ENCODE results near the gene EFNA4.

Gene EFNA4, protein sequence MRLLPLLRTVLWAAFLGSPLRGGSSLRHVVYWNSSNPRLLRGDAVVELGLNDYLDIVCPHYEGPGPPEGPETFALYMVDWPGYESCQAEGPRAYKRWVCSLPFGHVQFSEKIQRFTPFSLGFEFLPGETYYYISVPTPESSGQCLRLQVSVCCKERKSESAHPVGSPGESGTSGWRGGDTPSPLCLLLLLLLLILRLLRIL

DNA sequence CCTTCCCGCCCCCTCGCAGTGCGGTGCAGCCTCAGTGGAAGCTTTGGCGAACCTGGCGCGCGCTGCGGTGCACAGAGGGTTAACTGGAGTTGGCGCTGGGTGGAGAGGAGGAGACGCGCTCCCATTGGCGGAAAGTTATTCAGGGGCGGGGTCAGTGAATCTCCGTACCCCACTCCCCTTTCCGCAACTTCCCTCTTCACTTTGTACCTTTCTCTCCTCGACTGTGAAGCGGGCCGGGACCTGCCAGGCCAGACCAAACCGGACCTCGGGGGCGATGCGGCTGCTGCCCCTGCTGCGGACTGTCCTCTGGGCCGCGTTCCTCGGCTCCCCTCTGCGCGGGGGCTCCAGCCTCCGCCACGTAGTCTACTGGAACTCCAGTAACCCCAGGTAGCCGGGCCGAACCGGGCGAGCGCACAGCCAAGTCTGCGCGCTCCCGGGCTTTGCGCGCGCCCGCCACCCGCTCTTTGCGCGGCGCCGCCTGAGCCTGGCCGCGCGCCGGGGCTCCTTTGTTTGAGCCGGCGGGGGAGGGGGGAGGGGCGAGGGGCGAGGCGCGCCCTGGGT, at the start of gene EFNA4:
TSS of gene EFNA4 (plus strand) at position 191 of the 561 bp plus-strand sequence. CDS start at position 275, 84 bp downstream.
- peak; percentile 92 to 99 for DNase-seq

GRCh38 chr1:155014709-155015508, 48.6 kb upstream of the EFNA4 start:
- no peak for DNase-seq

DNA sequence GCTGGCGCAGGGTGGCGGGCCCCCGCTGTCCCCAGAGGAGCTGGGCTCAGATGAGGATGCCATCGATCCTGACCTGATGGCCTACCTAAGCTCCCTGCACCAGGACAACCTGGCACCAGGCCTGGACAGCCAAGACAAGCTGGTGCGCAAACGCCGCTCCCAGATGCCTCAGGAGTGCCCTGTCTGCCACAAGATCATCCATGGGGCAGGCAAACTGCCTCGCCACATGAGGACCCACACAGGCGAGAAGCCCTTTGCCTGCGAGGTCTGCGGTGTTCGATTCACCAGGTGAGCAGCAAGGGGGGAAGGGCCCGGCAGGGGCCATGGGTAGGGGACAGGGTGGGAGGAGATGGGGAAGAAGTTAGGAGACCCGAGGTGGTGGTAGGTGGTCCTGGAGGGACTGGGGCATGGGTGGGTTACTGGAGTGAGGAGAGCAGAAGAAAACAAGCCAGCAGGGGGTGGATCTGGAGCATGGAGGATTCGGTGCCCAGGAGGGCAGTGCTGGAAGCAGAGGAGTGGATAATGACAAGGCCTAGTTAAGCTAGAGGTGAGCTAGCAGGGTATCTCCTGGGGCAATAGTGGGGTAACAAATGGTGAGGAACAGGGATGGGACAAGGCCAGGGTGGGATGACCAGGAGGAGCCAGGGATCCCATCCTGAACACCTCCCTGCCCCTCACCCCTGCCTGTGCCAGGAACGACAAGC, 47.9 kb upstream of the EFNA4 start:
- DNase-seq, result no peak

DNA sequence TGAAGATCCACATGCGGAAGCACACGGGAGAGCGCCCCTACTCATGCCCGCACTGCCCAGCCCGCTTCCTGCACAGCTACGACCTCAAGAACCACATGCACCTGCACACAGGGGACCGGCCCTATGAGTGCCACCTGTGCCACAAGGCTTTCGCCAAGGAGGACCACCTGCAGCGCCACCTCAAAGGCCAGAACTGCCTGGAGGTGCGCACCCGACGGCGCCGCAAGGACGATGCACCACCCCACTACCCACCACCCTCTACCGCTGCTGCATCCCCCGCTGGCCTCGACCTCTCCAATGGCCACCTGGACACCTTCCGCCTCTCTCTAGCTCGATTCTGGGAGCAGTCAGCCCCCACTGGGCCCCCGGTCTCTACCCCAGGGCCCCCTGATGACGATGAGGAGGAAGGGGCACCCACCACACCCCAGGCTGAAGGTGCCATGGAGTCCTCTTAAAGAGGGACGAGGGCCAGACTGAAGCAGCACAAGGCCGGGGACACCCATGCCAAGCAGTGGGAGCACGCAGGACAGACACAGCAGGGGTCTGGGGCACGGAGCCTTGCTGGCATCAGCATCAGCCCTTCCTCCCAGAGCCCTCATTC, 47.2 kb upstream of the EFNA4 start:
- DNase-seq, result no peak

GRCh38 chr1:155017041-155017945, 46.2 kb upstream of the EFNA4 start:
- DNase-seq, result peak; percentile 92 to 99

- DNase-seq, result no peak
Observed at GRCh38 chr1:155017946-155018316, 45.6 kb upstream of the EFNA4 start.

DNA sequence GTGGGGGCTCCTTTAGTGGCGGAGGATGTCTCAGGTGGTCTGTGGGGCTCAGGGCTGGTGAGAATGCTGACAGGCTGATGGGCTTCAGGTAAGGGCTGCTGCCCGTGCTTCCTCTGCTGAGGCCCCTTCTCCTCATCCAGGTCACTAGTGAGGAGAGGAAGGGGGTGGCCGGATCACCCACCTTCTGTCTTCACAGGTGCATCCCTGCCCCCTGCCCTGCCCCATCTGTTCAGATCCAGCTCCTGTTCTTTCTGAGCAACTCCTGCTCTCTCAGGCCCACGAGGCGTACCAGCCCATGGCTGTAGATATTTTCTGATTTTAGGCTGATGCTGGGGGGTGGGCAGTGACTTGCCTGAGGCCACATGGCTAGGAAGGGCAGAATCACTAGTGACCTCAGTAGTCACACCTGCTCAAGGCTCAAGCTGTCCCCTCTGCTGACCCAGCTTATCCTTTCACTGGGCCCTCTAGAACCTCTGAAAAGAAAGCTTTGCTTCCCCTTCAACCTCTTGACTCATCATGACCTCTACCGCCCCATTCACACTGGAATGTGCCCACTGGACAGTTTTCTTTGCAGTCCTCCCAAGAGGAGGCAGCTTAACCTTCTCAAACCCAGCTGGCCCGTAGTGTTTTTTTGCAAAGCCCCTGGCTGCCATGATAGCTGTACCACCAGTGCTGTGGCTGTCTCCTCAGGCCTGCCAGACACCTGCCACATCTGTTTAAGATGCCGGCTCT, 44.8 kb upstream of the EFNA4 start:
- DNase-seq, result no peak

GRCh38 chr1:155019377-155020245, 43.9 kb upstream of the EFNA4 start:
- no peak for DNase-seq

GRCh38 chr1:155022136-155022926, 41.2 kb upstream of the EFNA4 start:
- no peak for DNase-seq

GRCh38 chr1:155022927-155023236, 40.7 kb upstream of the EFNA4 start:
- DNase-seq, result no peak

DNA sequence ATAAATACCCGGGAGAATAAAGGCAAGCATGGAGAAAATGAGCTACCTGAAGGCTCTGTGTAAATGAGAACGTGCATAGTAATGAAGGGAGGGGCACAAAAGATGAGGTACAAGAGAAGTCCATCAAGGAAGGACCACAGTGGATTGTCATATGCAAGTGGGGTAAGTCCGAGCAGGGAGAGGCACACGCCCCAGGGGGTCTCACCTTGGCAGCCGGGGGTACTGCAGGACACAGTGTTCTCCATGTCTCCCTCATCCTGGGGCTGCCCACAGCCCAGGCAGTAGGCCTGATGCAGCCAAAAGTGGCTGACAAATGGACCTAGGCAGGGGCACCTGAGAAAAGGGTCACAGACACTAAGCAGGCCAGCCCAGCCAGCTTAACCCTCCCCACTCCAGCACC, 39.9 kb upstream of the EFNA4 start:
- DNase-seq, result no peak

- no peak for DNase-seq
Observed at GRCh38 chr1:155024315-155024714, 39.2 kb upstream of the EFNA4 start.

DNA sequence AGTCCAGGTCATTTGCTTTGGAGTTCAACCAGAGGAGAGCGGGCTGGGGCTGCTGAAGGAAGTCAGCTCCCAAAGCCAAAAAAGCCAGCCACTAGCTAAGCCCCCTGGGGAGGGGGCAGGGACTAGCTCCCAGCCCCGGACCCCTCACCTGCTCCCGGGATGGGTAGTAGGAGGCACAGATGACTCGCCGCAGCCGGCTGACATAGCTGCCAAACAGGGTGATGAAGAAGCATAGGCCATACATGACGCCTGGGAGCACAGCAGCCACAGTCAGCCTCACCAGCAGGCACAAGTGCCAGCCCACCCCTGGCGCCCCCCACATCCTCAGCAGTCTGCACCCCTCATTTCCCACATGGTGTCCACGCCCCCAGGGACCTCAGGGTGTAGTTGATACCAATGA, 37.4 kb upstream of the EFNA4 start:
- DNase-seq, result no peak

DNA sequence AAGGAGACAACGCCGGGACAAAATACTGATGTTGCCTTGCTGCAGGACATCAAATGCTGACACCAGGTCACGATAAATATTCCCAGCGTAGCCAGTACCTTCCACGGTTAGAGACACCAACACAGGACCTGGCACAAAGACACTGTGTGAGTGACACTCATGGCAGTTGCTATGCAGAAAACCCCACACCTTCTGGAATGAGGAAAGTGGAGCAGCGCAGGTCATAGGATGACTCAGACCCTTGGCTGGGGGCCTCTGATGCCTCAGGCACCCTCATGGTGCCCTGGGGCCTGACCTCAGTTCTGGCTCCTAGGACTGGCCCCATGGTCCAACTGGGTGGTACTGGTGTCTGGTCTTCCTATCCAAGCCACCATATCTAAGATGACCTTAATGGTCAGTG, 37.0 kb upstream of the EFNA4 start:
- DNase-seq, result no peak

DNA sequence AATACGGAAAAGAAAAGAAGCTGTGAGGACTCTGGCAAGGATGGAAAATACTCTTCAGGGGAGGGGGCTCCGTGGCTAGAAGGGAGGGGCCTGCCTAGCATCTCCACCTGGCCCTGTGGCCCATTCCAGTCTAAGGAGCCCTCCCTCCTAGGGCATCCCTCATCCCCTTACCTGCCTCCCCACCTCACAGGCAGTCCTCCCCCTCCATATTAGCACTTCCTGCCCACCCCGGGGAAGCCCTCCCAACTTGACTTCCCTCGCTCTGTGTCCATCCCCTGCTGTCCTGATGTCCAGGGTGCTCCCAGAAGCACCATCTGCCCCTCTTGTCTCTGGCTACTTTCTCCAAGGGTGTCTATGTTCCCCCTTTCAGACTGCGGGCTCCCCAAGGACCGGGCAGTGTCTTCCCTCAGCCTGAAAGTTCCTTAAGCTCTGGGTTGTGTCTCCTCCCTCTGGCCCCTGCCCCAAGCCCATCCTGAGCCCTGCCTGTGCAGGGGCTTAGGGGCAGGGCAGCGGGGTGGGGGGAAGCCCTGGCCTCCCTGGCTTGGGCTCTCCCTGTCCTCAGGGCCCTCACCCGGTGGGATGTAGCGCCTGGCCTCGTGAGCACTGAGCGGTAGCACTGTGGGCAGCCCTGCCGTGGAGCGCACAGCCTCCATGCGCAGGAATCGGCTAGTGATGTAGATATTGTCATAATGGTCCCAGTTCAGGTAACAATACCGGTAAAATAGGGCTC, 33.9 kb upstream of the EFNA4 start:
- no peak for DNase-seq

DNA sequence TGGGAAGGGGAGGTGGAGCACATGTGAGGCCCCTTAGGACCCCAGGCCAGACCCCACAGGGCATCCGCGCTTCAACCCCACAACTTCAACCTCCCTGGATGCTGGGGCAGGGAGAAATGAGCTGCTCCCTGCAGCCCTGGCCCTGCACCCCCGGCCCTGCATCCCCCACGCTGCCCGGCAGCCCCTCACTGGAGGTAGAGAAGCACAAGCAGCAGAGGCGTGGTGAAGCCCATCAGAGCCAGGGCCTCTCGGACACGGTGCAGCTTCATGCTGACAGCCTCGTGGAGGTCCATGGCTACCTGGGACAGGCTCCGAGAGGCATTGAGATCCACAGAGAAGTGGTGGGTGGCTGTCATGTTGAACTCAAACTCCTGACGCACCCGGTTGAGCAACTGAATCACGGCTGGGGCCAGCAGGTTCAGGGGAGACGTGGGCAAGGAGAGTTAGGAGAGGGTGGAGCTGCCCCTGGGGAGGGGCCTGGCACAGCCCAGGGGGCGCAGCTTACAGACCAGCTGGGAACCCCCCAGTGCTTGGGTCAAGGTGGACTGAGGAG, 33.2 kb upstream of the EFNA4 start:
- no peak for DNase-seq

- no peak for DNase-seq
Observed at GRCh38 chr1:155030899-155031298, 32.6 kb upstream of the EFNA4 start.

- DNase-seq, result no peak
Observed at GRCh38 chr1:155032886-155033285, 30.7 kb upstream of the EFNA4 start.

DNA sequence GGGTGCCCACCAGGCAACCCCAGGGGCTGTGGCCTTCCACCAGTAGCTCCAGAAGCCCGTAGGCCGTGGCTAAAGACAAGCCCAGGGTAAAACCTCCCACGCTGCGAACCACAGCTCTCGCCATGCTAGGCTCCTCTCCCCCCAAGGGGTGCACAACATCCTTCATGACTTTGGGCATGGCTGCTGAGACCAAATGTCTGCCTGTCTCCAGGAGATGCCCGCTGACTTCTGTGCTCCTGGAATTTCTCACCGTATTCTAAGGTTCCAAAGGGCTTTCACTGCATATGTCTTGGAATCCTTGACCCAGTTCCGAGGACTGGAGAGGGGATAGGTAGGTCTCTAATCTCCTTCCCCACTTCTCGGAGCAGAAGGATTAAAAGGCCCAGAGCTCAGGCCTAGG, 30.0 kb upstream of the EFNA4 start, which contains the start of the genes DCST1 and DCST2:
TSS of gene DCST1 (plus strand) at position 301 of the 400 bp plus-strand sequence. CDS start 213 bp downstream, outside the sequence.
TSS of gene DCST2 (minus strand) at position 258 of the 400 bp plus-strand sequence. CDS start at position 178, 80 bp downstream.
- DNase-seq, result no peak

All from NCI-H526 (cell line).